NCI-H2029 (cell line): ENCODE measurements around the gene ACE.

Experiments used
- DNase-seq: peaks from one replicate; lab custom pipeline; 2025; lab: John Stamatoyannopoulos, UW

The ACE gene

GRCh38 chr17:63537991-63538692 lies 61.3 kb downstream of the ACE start:
- DNase-seq, result no peak

- no peak for DNase-seq
Observed at GRCh38 chr17:63538693-63539595, 62.1 kb downstream of the ACE start.

- DNase-seq, result no peak
Observed at GRCh38 chr17:63540590-63540989, 63.7 kb downstream of the ACE start.

- DNase-seq, result no peak
Observed at GRCh38 chr17:63542218-63542545, 65.3 kb downstream of the ACE start.

GRCh38 chr17:63542942-63543821 lies 66.3 kb downstream of the ACE start:
- DNase-seq, result peak; percentile 30

GRCh38 chr17:63543822-63544420 lies 67.1 kb downstream of the ACE start:
- DNase-seq, result no peak

GRCh38 chr17:63544467-63545301 lies 67.8 kb downstream of the ACE start:
- no peak for DNase-seq

GRCh38 chr17:63546308-63547082 lies 69.6 kb downstream of the ACE start:
- no peak for DNase-seq

- DNase-seq, result no peak
Observed at GRCh38 chr17:63547083-63547523, 70.2 kb downstream of the ACE start.
